GM21360 (cell line): ENCODE data around the gene SDCCAG8.
"Not testable (repeated sequence)": the region's sequence is repeated elsewhere in the genome, so short reads cannot be mapped to it uniquely, and the experiment has no call there.

ENCODE experiments used
- ATAC-seq: cut with Tn5 transposase; IDR thresholded peaks from one replicate; pipeline ENCODE4 v1.9.1; 2021; ENCODE audit warnings: mild to moderate bottlenecking, moderate library complexity; ENCODE audit not compliant: unreplicated experiment

Gene SDCCAG8

DNA sequence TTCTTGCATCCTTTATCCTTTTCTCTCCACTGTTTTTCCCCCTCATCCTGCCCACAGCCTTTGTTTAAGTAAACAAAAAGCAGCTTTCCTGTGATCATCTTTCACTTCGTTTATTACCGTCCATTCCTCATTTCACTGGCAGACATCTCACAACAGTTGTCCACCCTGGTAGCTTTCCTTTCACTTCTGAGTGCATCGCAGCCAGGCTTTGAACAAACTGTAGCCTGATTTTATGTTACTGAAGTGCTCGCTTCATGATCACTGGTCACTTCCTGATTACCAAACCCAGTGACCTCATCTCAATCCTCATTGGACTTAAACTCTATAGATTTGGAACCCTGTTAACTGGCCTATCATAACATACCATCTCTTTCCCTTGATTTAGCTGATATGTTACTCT is 67.7 kb downstream of the SDCCAG8 start:
- no peak for ATAC-seq

DNA sequence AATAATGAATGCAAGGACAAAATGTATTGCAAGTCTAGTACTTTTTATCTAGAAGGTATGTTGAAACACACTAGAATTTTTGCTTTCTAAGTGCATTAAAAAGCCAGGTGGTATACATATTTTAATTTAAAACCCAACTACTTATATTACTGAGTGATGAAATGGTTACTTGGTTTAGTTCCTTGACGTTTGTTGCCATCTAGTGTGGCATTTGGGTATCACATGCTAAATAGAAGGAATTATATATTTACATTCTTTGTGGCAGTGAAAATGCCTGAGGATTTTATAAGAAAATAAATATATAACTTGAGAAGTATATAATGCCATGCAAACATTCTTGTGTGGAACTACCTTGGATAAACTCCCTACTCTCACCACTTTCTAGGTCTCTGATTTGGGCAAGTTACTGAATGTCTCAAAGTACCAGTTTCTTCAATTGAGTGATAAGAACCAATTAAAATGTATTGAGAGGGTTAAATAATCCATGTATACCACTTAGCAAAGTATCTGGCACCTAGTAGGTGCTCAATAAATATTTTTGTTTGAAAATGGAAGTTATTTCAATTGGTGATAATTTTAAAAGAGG is 69.6 kb downstream of the SDCCAG8 start:
- ATAC-seq: peak; percentile 73

DNA sequence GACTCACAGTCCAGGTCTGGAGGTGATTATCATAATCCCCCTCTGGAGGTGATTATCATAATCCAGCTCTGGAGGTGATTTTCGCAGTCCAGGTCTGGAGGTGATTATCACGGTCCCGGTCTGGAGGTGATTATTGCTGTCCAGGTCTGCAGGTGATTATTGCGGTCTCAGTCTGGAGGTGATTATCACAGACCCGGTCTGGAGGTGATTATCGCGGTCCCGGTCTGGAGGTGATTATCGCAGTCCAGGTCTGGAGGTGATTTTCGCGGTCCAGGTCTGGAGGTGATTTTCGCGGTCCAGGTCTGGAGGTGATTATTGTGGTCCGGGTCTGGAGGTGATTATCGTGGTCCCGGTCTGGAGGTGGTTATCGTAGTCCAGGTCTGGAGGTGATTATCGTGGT is 76.6 kb downstream of the SDCCAG8 start:
- no peak for ATAC-seq

DNA sequence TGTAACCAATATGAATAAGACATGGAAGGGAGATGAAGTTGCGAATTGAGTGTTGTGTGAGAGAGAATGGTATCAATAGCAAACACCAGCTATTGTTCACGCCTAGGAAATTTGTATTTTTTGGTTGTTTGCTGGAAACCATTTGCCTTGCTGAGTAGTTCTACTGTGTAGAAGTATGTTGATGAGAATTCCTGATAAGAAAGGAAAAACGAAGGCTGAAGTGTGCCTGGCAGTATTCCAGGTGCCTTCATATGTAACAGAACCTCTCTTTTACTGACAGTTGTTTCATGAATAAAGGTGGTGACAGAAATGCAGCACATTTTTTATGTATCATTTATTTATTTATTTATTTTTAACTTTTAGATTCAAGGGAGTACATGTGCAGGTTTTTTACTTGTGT is 79.5 kb downstream of the SDCCAG8 start:
- ATAC-seq: no peak

DNA sequence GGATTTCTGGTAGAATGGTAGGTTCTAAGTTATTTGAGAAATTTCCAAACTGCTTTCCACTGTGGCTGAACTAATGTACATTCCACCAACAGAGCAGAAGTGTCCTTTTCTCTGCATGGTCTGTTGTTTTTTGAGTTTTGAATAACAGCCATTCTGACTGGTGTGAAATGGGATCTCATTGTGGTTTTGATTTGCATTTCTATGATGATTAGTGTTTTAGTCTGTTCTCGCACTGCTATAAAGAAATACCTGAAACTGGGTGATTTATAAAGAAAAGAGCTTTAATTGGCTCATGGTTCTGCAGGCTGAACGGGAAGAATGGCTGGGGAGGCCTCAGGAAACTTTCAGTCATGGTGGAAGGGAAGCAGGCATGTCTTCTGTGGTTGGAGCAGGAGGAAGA is 80.3 kb downstream of the SDCCAG8 start:
- ATAC-seq: no peak

DNA sequence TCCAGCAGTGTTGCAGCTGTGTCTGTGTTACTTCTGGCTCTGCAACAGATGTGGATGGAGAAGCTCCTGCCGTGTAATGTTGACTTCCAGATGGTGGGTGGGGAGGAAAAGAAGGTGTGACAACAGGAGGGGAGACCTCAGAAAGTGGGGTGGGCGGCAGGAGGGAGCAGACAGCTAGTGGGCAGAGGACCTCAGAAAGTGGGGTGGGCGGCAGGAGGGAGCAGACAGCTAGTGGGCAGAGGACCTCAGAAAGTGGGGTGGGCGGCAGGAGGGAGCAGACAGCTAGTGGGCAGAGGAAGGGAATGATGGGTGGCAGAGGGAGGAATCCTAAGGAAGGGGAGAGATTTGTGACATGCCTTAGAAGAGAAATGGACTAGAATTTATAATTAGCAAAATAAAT is 83.0 kb downstream of the SDCCAG8 start:
- ATAC-seq: not testable (repeated sequence)

DNA sequence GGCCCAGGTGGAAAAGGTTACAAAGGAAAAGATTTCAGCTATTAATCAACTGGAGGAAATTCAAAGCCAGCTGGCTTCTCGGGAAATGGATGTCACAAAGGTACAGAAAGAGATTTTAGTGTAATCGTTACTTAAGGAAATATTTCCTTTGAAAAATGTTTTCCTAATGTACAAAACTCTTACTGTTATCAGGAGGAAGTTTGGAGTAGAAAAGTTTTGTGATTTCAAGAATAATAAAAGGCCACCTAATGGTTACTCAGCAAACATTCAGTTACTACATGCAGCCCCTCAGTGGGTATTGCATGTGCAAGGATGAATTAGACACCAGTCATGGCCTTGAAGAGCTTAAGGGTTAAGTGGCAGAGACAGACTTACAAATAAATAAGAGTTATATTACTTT is 85.2 kb downstream of the SDCCAG8 start:
- no peak for ATAC-seq

DNA sequence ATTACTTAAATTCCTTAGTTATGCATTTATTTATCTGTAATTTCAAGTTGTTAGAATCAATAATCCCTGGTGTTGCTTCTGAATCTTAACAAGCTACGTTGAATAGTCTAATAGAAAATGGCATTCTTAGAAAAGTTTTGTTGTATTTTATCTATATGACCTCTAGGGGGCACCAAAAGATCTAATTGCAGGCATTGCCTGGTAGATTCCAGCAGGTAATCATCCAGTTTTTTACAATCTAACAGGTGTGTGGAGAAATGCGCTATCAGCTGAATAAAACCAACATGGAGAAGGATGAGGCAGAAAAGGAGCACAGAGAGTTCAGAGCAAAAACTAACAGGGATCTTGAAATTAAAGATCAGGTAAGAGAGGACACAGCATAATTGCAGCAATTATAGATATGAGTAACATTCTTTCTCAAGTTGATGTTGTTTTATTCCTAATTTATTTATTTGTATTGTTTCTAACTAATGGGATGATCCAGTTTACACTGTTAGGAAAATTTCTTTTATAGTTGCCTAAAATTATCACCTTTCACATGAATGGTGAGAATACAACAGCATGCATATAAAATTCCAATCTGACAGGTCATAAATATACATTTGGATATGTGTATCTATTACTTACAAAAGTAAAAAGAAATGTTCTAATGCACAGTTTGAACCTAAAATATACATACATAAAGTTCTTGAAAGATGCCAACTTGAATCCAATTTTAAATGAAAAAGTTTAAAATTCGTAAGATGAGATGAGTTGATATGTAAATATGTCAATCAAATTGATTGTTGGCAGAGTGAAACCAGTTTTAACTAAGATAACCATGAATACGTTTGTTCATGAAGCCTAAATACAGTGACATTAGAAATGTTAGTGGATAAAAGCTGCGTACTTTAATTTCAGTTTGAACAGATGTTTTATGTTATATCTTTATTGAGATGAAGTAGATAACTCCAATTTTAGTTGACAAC is 88.4 kb downstream of the SDCCAG8 start:
- peak; percentile 55 for ATAC-seq

DNA sequence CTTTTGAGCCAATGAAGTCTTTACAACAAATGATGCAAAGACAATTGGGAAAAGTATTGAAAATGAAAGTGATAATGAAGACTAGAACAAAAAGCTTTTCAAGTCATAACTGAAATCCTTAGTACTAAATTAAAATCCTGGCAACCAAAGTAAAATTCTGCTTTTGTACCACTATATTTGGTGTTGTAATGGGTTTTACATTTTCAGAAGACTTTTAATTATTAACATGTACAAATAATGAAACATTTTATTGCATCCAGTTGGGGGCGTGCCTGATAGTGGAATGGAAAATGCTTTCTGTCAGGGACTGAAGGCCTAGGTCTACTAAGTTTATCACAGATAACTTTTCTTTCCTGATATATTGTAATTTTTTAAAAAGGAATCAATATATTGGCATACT is 89.4 kb downstream of the SDCCAG8 start:
- ATAC-seq: no peak

DNA sequence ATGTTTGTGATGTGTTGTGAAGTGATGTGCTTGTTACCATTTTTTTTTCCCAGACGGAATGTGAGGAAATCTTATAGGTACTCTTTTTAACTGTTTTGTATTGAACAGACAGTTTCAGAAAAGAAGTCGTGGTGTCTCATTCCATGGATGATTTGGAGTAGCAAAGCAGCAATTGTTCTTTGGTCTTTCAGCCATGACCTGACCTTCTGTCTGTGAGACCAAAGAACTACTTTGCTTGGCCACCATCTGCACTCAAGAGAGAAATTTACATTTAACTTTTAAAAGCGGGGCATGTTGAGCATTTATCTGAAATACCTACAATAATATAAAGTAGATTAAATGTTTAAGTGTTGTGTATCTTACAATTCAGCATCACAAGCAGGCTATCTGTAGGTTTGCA is 90.2 kb downstream of the SDCCAG8 start:
- no peak for ATAC-seq

DNA sequence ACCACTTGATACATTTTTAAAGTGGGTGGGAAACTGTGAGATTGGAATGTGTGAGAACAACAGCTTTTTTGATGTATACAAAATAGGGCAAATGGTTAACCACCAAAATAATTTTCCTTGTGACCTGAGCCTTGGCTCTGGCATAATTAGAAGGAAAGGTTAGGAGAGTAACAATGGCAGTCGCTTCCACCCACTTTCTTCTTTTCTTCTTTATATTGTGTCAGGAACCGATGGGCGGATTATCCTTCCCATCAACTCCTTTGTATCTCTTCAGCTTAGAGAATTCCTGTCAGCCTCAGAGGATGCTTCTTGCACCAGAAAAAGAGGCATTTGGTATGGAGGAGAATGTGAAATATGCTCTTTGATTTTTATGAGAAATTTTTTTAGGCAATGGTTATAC is 90.6 kb downstream of the SDCCAG8 start:
- ATAC-seq: no peak

DNA sequence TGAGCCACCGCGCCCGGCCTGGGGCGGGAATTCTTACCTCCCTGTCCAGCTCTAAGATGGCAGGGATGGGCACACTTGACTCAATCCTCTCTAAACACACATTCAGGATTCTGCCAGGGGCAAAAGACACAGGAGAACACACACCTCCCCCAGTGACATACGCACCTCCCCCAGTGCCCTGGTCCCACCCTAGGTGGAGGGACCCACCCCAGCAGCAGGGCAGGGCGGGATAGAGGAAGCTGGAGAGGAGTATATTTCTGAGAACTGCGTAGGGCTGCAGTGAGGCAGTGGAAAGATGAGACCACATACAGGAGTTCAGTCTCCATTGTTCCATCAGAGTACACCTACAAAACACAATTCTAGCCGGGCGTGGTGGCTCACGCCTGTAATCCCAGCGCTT is 92.5 kb downstream of the SDCCAG8 start:
- no peak for ATAC-seq

DNA sequence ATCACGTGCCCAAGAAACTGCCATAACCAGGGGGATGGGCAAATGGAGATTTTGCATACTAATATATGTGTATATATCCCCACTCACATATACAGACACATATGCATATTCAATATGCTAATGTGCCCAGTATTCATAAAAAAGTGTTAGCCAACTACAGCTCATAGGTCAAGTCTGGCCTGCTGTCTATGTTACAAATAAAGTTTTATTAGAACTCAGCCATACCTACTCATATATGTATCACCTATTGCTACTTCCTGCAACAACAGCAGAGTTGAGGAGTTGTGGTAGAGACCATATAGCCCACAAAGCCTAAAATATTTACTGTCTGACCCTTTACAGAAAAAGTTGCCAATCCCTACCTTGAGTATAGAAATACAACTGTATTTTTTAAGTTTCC is 93.3 kb downstream of the SDCCAG8 start:
- ATAC-seq: no peak

DNA sequence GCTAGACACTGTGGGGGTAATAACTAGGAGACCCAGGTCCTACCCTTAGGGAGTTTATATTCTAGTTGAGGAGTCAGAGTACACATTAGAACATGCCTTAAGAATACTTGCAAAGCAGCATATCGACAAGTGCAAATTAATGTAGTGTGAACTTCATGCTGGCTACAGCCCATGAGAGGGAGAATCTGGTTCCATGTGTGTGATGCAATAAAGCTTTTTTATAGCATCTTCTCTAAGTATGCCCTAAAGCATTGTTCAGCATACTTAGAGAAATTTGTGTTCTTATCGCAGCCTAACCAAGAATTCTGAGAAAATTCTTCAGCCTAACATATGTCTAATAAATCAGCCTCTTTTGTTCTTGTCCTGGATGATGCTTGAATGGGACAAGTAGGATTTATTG is 95.5 kb downstream of the SDCCAG8 start:
- no peak for ATAC-seq

DNA sequence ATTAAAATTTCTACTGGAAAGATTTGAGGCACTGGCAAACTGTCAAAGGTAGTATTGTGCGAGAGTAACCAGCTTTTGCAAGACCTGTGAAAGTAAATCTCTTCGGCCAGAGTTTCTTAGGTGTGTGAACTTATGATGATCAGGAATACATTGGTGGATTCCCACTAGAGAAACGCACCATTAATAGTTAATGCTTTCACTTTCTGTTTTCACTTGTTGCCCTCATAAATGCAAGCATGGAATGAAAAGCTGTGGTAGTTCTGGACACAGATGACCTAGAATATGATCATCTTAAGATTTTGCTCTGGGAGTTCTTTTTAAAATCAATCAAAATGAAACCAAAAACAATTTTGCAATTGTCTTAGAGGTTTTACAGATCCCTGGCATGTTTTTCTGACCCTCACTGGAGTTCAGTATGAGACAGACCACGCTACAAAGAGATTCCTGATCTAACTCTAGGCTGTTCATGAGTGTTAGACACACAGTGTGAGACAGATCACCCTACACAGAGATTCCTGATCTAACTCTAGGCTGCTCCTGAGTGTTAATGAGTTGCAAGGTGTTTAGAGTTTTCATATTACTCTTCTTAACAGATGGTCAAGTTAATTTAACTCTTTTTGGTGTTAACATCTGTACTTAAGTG is 98.8 kb downstream of the SDCCAG8 start:
- ATAC-seq: peak; percentile 72

DNA sequence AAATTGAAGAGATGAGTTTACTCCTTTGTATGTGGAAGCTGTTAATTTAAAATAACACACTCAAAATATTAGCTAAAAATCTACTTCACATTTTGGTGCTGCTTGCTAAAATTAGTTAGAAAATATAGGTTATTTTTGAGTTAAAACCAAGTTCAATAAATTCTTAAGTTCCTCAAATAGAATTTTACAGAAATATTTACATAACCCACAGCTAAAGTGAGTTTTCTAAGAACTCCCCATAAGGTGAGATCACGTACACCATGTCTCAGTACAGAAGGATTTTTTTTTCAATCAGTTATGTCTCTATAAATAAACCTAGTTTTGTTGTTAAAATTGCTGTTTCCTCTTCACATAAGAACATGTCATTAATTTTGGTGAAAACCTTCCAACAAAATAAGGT is 108.0 kb downstream of the SDCCAG8 start:
- no peak for ATAC-seq

DNA sequence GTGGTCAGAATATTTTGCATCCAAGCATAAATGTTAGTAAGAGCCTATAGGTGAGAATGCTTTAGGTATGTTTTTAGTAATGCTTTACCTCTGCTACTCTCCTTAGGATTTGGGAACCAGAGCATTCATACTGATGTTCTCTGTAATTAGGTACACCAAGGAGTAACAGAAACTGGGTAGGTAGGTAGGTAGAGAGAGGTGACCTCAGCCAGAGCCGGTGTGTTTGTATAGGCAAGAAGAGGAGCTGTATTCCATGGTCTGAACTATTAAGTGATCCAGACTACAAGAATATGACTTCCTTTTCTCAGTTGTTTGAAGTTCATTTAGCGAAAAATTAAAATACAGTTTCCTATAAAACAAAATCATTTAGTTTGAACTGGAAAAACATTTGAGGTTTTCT is 108.5 kb downstream of the SDCCAG8 start:
- no peak for ATAC-seq

DNA sequence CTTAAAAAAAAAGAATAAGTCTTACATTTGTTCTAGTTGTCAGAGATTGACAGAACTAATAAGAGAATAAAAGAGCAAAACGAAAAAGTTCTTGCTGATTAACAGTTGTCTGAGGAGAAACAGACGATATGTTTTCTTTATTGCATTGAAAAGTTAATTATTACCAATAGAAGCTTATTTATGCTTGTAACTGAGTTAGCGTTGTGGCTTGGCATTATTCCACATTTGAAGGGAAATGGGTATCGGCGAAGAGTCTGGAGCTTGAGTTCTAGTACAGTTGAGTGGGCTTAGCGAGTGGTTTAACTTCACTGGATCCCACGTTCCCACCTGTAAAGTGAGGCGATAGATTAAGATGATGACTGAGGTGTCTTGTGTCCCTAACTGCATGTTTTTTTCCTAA is 109.0 kb downstream of the SDCCAG8 start:
- no peak for ATAC-seq

DNA sequence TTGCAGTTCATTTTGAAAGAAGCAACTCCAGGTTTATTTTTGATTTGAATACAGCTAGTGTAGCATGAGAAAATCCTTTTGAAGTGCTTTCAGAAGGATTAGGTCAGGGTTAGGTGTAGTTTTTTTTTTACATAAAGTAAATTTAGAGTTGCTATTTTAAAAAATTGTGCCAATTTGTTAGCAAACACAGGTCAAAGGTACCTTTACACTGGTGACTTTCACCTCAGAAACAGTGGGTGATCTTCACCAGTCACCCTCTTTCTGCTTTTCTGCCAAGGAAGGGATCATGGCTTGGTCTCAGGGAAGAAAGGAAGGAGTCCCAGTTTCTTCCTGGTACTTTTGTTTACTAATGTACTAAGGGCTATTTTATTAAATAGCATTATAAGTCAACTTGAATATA is 111.5 kb downstream of the SDCCAG8 start:
- no peak for ATAC-seq

DNA sequence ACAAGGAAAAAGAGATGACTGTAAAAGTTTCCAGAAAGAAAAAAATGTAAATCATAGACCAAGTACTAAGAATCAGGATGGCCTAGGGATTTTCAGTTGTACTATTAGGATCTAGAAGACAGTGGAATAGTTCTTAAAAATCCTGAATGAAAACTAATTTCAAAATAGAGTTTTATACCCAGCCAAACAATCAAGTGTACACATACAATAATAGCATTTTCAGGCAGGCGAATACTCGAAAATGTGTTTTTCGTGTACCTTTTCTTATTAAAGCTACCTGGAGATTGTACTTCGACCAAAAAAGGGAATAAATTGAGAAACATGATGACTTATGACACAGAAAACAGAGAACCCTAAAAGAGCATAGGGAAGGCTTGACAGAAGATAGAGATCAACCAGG is 118.6 kb downstream of the SDCCAG8 start:
- ATAC-seq: no peak

DNA sequence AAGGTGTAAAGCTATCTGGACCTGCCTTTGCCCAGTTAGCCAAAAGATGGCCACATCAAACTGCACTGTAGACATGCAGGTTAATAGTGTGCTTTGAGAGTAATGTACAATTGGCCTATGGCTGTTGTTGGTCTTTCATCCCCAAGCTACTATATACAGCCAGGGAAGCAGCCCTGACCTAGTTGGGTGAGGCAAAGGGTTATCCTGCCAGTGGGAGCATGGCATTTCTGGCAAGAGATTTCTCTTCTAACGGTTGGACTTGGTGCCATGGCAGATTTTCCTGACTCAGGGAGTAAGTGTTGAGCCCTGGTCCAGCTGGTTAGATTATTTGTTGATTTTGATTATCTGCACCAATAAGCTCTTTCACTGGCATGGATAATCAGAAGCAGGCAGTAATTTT is 119.8 kb downstream of the SDCCAG8 start:
- ATAC-seq: no peak

DNA sequence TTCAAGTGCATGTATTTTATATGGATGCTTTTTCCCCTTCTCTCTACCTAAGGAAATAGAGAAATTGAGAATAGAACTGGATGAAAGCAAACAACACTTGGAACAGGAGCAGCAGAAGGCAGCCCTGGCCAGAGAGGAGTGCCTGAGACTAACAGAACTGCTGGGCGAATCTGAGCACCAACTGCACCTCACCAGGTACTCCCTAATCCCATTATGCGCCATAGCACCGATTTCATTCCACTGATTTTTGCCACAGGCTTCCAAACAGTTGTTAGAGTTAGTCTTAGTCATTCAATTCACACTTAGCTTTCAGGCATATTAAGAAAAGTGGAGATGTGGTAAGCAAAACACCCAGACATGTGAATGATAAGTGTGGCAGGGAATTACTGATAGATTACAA is 122.8 kb downstream of the SDCCAG8 start:
- no peak for ATAC-seq
